Esophagus muscularis mucosa (tissue), 3 donors: Measurements from ENCODE around the gene HEPN1.

ENCODE experiments used
- CTCF ChIP-seq, 3 experiments: fragments of 200-600 bp in 2 of 3; fragments of 450-650 bp in 1 of 3; sonication (generic) in 2 of 3; IDR thresholded peaks; one replicate each; pipeline ENCODE4 v1.5.1; 2017 to 2019; ENCODE audit warnings: antibody characterized with exemption in 3 of 3, mild to moderate bottlenecking in 2 of 3, moderate library complexity in 1 of 3
- POLR2A ChIP-seq: fragments of 450-650 bp; IDR thresholded peaks from one replicate; pipeline ENCODE4 v1.6.1; 2017; ENCODE audit warnings: antibody characterized with exemption, moderate library complexity, mild to moderate bottlenecking, low read depth

DNA sequence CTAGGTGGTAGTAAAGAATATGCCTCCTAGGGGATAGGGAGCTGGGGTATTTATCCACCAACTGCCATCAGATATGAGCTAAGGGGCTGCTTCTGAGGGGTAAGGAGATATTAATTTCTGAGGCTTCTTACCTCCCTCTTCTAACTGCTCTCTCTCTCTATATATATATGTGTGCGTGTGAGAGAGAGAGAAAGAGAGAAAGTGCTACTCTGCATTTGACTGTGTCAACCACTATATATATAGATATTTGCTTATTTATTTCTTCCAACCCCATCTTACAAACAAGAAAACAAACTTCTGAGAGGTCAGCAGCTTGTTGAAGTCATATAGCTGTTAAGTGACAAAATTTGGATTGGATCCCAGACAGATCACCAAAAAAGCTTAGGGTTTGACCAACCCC, 22.7 kb downstream of the HEPN1 start:
- no peak for TF ChIP-seq CTCF (IDR thresholded peaks at IDR 0.05)
- no peak for TF ChIP-seq POLR2A
